ENCODE data around the gene SEC23A.
A peak's percentile ranks its signal among the peaks of the same experiment; 100 is the strongest.
"Not testable (repeated sequence)": the region's sequence is repeated elsewhere in the genome, so short reads cannot be mapped to it uniquely, and the experiment has no call there.

Gene SEC23A

DNA sequence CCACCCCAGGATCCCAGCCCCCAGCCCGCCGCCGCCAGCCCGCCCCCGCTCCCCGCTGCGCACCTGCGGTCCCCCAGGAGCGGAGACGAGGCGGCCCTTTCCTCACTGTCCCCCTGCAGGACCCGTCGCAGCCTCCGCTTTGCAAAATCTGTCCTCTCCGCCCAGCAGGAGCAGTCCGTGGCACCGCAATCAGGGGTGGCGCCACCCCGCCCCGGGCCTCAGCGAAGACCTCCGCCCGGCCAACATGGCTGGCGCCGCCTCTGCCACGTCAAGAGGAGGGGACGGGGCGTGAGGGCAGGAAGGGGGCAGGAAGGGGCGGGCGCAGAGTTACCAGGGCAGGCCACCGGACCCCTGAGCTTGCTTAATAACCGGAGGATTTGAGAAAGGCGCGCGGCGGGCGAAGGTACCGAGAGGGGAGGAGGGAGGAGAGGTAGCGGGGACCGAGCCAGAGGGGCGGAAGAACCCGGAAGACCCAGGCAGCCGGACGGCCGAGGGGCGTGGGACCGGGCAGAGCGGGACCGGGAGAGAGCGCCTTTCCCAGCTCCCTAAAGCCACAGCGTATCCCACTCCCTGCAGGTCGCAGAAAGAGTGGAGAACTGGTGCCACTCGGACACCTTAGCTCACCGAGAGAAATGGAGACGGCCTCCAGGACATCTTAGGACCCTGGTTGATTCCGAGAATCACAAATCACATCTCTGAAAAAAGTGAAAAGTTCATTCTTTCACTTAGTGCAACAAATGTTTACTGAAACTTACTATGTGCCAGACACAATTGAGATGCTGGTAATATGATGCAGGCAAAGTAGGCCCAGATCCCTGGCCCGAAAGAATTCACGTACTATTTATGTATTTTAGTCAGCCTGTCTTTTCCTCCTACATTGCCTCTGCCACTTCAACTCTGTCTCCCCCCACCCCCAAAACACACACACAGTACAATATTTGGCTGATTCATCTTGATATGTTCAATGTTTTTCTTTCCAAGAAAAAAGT is at the start of gene SEC23A:
SEC23A (minus strand) TSS at position 267 of the 989 bp plus-strand sequence. CDS start 7,117 bp downstream, outside the sequence.
- DNase-seq = peak; percentile 96

DNA sequence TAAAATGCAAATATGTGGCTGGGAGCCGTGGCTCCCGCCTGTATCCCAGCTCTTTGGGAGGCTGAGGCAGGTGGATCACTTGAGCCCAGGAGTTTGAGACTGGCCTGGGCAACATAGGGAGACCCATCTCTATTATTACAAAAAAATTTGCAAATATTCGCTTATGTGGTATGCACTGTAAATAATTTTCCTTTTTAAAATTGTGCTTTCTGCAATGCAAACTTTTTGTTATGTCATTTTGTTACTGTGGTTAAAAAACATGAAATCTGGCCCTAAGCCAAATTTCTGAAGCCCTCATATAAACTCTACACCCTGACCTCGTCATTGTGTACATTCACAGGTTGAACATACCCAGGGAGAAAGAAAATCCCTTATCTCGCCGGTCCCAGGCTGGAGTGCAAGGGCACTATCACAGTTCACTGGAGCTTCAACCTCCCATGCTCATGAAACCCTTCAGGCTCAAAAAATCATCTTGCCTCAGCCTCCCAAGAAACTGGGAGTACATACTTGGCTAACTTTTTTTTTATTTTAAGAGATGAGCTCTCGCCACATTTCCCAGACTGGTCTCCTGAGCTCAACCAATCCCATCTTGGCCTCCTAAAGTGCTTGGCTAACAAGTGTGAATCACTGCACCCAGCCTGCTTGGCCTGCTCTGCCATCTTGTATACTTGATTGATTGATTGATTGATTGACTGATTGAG is 42.4 kb upstream of the SEC23A start:
- DNase-seq = no peak

DNA sequence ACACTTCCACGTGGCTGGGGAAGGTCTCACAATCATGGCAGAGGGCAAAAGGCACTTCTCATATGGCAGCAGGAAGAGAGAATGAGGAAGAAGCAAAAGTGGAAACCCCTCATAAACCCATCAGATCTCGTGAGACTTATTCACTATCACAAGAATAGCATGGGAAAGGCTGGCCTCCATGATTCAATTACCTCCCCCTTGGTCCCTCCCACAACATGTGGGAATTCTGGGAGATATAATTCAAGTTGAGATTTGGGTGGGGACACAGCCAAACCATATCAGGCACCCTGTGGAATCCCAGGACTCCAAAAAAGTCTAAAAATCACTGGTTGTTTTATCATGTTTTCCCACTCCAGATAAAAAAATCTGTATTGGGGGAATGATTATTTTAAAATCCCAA is 40.2 kb upstream of the SEC23A start:
- DNase-seq = not testable (repeated sequence)

DNA sequence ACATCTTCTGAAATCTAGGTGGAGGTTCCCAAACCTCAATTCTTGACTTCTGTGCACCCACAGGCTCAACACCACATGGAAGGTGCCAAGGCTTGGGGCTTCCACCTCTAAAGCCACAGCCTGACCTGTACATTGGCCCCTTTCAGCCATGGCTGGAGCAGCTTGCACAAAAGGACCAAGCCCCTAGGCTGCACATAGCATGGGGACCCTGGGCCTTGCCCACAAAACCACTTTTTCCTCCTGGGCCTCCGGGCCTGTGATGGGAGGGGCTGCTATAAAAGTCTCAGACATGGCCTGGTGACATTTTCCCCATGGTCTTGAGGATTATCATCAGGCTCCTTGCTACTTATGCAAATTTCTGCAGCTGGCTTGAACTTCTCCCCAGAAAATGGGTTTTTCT is 38.6 kb upstream of the SEC23A start:
- not testable (repeated sequence) for DNase-seq

DNA sequence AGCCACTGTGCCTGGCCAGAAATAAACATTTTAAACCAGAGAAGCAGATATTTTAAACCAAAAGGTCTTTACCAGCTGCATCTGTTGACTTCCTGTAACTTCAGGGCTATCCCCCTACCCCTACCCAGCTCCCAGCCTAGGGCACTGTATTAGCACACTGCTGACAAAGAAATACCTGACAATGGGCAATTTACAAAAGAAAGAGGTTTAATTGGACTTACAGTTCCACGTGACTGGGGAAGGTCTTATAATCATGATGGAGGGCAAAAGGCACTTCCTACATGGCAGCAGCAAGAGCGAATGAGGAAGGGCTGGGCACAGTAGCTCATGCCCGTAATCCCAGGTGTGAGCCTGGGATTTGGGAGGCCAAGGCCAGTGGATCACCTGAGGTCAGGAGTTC is 37.1 kb upstream of the SEC23A start:
- DNase-seq = no peak

DNA sequence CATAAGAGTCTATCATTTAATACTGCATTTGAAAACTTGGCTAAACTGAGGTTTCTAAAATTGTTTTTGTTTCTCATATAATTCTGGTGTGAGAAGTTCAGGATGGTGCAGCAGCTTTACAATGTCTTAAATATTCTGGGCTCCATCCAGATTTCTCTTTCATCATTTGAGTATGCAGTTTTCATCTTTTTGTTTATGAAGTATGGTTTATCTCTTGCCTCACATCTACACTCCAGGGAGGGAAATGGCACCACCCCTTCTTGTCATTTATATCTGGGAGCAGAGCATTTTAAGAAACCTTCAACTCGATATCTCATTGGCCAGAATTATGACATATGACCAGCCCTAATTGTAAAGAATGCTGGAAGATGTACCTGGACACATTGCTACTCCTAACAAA is 35.4 kb upstream of the SEC23A start:
- no peak for DNase-seq

DNA sequence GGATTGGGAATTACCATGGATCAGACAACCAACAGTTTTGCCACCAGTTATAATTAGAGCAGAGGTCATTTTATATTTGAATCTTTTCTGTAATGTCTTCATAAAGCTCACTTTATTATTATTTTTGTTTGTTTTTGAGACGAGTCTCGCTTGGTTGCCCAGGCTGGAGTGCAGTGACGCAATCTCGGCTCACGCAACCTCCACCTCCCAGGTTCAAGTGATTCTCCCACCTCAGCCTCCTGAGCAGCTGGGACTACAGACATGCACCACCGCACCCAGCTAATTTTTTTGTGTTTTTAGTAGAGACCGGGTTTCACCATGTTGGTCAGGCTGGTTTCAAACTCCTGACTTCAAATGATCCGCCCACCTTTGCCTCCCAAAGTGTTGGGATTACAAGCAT is 34.8 kb upstream of the SEC23A start:
- DNase-seq = not testable (repeated sequence)

DNA sequence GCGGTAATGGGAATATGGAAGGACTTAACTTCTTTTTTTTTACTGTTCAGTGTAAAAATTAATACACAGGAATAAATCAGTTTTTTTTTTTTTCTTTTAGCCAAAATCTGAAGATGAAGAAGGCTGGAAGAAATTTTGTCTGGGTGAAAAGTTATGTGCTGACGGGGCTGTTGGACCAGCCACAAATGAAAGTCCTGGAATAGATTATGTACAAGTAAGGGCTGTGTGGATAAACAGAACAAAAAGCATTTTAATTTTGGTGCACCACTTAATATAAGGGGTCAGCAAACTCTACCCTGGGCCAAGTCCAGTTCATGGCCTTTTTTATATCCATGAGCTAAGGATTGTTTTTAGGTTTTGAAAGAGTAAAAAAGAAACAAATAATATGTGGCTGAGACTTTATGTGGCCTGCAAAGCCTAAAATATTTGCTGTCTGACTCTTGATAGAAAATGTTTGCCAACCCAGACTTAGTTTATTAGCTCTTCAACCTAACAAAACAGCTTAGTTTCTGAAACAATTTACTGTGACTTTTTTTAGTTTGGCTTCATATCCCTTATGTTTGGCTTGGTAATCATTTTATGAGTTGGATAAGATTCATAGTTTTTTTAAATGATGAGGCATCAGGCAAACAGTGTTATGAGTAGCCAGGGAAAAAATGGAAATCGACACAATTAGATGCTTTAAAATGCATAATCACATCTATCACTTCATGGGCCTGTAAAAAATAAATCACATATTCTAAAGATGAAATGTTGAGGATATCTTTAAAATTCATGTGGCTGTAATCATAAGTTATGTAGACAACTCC is 19.5 kb upstream of the SEC23A start:
- DNase-seq = no peak

DNA sequence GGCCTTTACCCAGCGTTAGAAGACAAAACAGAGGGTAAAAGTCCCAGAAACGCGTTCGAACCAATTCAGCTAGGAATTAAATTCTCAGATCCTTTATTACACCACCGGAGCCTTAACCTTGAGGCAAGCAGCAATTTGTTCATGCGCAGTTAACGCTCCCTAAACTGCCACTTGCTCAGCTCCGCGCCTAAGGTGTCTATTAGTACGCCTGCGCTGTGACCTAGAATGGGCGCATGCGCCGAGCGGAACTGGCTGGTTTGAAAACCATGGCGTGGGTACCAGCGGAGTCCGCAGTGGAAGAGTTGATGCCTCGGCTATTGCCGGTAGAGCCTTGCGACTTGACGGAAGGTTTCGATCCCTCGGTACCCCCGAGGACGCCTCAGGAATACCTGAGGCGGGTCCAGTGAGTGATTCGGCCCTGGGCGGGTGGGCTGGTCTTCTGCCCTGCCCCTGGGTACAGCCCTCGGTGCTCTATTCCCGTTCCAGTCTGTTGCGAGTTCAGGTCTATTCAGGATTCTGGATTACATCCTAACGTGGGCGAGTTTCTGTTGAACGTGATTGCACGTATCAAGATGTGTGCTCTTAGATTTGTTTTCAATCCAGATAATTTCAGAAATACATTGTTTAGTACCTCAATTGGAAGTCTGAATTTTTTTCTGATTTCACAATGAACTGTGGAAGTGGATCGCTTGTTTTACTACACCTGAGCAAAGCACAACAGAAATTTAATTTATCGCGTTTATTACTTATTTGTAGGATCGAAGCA is 11.2 kb upstream of the SEC23A start, which contains the start of gene GEMIN2:
GEMIN2 (plus strand) TSS at position 251 of the 766 bp plus-strand sequence; CDS start at position 267, 16 bp downstream.
- DNase-seq = peak; percentile 94

DNA sequence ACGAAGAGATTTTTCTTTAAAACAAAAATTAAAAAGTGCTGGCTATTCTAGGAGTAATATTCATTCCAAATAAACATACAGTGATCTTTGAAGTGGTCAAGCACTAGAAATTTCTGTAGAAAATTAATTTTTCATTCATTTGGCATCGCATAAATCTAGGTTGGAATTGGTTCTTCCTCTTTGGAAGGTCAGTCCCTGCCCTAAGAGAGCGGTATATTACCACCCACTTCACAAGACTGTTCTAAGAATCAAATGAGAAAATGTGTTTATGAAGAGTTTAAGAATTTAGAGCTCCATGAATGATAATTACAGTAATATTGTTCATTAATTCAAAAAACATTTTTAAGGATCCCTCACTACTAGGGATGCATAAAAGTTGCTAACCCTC is 10.6 kb upstream of the SEC23A start:
- DNase-seq = no peak

DNA sequence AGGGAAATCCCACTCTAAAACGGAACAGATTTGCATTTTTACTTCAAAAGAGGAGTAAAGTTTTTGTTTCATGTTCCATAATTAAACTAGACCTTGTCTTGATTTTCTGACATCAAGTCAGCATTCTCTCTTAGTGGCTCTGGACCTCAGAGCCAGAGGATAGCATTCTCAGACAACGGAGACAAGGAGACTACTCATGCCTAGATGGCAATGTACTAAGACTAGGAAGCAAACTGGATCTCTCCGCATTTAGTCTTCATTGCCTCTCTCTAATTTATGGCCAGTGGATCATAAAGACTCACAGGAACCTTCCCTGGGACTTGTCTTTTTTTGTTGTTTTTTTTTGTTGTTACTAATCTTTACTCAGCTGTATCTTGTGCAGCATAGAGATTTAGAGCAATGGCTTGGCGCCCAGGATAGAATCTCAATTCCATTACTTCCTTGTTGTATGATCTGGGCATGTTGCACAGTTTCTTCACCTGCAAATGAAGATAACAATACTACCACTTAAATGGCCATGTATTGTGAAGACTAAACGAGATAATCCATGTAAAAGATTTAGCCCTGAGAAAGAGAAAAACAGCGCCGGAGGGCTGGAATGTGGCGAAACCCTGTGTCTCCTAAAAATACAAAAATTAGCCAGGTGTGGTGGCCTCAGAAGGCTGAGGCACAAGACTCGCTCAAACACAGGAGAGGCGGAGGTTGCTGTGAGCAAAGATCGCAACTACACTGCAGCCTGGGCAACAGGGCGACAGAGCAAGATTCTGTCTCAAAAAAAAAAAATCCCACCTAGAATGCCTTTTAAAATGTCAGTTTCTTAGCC is 7.1 kb upstream of the SEC23A start:
- no peak for DNase-seq

DNA sequence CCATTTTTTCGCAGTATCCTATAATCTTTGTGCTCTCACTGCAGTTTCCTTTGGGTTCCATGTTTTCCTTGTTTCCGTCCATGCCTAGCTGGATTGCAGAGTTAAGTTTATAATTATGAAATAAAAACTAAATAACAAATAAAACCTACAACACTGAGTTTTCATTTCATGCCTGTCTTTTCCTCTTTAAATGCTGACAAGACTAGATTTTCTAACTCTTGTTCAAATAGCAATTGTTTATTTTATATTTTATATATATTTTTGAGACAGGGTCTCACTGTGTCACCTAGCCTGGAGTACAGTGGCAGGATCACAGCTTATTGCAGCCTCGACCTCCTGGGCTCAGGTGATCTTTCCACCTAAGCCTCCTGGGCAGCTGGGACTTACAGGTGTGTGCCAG is 5.8 kb upstream of the SEC23A start:
- DNase-seq = no peak

DNA sequence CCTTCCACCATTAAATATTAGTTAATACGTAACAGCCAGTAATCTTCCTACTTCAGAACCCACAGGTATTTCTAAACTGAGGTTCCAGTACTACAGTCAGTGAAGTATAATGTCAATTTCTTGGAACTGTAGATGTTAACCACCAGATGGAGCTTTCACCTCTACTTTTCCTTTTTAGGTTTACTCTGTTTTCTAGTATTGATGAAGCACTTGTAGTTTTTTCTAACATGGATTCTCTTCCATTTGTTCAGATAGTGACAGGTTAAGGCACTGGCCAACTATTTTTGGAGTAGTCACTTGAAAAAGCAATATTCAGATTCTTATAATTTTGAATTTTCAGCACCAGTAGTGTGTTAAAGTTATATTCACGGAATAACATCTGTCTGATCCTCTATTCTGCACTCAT is 4.6 kb upstream of the SEC23A start:
- no peak for DNase-seq

DNA sequence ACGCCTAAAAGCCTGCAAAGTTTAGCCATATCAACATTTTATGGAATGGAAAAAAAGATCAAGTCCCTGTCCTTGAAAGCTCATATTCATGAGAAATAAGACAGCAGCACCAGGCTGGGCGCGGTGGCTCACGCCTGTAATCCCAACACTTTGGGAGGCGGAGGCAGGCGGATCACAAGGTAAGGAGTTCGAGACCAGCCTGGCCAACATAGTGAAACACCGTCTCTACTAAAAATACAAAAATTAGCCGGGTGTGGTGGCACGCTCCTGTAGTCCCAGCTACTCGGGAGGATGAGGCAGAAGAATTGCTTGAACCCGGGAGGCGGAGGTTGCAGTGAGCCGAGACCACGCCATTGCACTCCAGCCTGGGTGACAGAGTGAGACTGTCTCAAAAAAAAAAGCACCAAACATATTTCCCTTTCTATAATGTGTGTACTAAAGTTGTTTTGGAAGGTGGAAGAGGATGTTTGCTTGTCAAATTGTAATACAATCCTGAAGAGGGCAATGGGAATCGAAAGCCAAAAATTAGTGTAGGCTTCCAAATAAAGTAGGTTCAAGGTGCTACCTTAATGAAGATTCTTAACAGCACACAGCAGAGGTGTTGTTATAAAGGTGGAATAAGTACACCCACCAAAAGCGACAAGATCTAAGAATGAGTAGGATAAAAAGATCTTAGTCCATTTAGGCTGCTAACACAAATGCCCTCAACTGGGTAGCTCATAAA is 1.2 kb upstream of the SEC23A start:
- not testable (repeated sequence) for DNase-seq

DNA sequence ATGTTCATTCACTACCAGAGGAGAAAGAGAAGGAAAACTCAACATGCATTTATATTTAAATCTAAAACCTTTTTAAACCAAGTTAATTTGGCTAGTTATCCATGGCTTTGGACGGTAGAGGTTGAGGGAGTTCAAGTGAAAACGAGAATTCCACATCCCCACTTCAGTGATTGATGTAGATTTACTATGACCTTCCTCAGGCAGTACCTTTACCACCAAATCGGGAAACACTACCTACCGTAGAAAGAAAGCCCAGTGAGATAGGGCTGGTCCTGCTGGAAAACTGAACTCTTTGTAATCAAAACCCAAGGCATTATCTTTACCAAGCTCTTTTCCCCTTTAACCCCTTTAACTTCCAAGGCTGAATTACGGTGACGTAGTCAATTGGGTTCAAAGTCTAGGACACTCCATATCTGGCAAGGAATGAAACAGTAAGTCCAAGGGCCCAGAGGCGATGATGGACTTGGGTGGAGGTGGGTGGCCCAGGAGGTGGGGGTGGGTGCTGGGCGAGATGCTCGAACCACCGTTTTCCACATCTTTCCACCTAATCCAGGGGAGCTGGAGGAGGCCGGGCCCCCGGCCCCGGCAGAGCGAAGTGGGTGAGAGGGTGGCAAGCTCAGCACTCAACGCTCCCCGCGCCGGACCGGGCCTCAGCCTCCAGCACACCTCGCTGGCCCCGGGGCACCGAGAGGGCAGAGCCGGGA is 618 bp downstream of the SEC23A start:
- DNase-seq = no peak

DNA sequence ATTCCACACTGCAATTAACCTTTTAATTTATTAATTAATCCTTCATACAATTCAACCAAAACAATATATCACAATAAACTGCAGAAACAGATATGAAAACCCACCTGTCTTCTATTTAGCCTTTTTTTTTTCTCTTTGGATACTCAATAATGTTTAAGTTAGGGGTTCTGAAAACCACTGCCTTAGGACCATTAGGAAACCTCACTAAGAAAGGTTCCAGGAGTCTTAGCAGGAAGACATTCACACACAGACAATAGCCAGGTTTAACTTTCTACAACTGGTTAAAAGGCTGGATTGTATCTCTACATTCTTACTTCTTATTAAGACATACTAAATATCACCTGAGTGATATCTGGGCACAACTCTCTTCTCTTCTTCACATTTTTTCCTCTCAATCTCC is 3.3 kb downstream of the SEC23A start:
- no peak for DNase-seq

DNA sequence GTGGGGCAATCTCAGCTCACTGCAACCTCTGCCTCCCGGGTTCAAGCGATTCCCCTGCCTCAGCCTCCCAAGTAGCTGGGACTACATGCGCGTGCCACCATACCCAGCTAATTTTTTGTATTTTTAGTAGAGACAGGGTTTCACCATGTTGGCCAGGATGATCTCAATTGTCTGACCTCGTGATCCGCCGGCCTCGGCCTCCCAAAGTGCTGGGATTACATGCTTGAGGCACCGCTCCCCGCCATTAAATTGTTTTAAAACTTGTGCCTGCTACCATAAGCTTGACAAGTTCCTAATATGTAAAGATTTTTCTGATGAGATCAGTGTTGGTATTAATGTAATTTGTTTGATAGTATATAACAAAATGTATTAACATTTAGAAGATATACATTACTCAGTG is 3.8 kb downstream of the SEC23A start:
- not testable (repeated sequence) for DNase-seq

DNA sequence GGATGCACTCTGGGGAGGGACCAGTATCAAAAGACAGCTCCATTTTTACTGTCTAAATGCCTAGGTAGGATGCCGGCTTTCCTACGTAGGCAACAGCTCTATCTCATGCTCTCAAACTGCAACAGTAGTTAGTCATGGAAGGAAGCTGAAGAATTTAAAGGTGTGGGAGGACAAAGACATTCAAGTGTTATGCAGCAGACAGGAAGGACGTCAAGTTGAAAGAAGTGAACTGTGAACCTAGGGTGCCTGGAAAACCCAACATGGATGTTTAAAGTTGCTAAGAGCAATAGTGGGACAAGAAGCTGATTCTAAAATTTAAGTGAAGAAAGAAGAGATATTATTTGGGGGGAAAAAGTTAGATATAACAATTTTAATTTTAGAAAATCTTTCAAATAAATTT is 5.9 kb downstream of the SEC23A start:
- DNase-seq = no peak

DNA sequence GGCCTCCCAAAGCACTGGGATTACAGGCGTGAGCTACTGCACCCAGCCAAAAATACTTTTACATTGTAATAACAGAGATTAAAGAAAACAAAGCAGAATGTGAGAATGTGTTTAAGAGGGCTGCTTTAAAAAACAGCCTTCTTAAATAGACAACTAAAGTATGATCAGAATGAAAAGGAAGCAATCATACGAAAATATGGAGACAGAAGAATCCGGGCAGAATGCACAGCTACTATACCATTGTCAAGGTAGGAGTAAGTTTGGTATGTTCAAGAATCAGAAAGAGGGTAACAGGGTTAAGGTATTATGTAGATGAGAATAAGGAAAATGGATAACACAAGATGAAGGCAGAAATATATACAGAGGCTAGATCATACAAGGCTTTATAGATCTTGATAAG is 8.5 kb downstream of the SEC23A start:
- no peak for DNase-seq

DNA sequence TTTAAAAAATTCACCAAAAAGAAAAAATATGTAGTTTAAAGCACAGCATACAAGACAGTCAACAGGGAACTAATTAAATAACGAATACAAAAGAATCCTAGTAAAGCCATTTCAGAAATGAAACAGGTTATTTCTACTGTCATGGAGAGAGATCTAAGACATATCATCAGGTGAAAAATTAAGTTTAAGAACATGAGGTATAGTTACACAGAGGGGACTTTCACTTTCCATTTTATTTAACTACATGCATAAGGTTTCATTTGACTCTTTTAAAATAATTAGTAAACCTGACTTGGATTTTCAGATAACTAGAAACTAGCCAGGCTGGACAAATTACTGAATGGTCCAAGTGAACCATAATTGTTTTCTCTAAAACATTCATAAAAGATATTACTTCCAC is 11.3 kb downstream of the SEC23A start:
- no peak for DNase-seq
